ENCODE measurements around the gene SZT2. TPM values are rescaled to one million over a fixed set of nuclear protein-coding genes. Genes with fewer than 3 reads are reported as not detected.

SZT2 gene
- total and polyA plus RNA-seq, 10 of the 15 experiments (the other 5 are each of a cell fraction or from before 2014, with no cell fraction given), result 1.4 to 38.3 (median 12.7) TPM

DNA sequence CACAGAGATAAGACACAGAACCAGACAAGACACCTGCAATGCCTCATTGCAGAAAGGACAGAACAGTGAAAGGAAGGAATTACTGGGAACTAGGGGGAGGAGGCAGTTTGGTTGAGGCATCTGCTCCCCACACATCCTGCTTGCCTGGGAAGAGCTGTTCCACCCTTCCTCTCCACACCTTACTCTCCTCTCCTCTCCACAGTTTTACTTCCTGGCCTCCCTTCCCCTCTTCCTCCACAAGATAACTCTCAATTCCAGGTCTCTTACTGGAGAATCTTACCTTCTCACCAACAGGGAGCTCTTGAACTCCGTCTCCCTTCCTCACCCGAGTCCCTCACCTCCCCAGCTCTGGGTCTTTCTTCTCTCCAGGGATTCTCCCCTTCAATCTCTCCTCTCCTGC, 24.0 kb upstream of the SZT2 start (continued):
- TF ChIP-seq, protein P1, sequence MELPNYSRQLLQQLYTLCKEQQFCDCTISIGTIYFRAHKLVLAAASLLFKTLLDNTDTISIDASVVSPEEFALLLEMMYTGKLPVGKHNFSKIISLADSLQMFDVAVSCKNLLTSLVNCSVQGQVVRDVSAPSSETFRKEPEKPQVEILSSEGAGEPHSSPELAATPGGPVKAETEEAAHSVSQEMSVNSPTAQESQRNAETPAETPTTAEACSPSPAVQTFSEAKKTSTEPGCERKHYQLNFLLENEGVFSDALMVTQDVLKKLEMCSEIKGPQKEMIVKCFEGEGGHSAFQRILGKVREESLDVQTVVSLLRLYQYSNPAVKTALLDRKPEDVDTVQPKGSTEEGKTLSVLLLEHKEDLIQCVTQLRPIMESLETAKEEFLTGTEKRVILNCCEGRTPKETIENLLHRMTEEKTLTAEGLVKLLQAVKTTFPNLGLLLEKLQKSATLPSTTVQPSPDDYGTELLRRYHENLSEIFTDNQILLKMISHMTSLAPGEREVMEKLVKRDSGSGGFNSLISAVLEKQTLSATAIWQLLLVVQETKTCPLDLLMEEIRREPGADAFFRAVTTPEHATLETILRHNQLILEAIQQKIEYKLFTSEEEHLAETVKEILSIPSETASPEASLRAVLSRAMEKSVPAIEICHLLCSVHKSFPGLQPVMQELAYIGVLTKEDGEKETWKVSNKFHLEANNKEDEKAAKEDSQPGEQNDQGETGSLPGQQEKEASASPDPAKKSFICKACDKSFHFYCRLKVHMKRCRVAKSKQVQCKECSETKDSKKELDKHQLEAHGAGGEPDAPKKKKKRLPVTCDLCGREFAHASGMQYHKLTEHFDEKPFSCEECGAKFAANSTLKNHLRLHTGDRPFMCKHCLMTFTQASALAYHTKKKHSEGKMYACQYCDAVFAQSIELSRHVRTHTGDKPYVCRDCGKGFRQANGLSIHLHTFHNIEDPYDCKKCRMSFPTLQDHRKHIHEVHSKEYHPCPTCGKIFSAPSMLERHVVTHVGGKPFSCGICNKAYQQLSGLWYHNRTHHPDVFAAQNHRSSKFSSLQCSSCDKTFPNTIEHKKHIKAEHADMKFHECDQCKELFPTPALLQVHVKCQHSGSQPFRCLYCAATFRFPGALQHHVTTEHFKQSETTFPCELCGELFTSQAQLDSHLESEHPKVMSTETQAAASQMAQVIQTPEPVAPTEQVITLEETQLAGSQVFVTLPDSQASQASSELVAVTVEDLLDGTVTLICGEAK (IDR thresholded peaks at IDR 0.05; ENCODE audit: borderline replicate concordance), result no peak
- TF ChIP-seq POLR2AphosphoS5 (IDR thresholded peaks at IDR 0.05; ENCODE audit: low read length), result no peak

DNA sequence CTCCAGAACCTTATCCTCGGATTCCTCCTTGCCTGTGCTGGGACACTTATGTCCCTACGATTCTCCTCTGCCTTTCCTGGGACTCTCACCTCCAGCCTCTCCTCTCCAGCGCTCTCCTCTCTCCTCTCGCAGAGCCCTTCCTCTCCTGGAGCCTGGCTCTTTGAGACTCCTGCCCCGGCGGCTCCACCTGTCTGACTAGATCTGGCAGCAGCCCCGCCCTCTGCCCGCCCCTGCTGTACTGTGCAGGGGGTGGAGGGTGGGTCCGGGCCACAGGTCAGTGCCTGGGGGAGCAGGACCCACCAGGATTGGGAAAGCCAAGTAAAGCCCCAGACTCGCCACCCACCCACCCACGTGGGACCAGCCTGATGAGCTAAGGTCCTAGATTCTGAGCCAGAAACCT, 23.5 kb upstream of the SZT2 start:
- in situ Hi-C loops (cut with MboI) (no loop called here), intact Hi-C loops (cut with micrococcal nuclease; ENCODE audit: unreplicated experiment) (loop anchor here (5.0 kb wide), 1 partner anchor 69 kb away; no protein-coding TSS in a partner anchor)
- Histone ChIP-seq H4K20me1 (ENCODE audit: control insufficient read depth, insufficient read depth) (no peaks in the 10 kb centered on the region), H3K27ac (ENCODE audit: control insufficient read depth, insufficient read depth) (peak overlapping the region; percentile 95), H3K9me3 (replicated peaks; ENCODE audit: control insufficient read depth, insufficient read depth, low read length) (no peaks in the 10 kb centered on the region), H3K27me3 (replicated peaks in 1 of 2; ENCODE audit: control insufficient read depth in 2 of 2, insufficient read depth in 2 of 2, low read length in 1 of 2) (no peaks in the 10 kb centered on the region), H3K79me2 (ENCODE audit: control insufficient read depth, insufficient read depth, low read length) (peaks cover 43% of the 10 kb centered on the region), H3K4me2 (ENCODE audit: control insufficient read depth, insufficient read depth) (peak overlapping the region; percentile 94), H3K4me1 (ENCODE audit: control insufficient read depth, insufficient read depth, low read length) (peaks cover 8% of the 10 kb centered on the region), H2AFZ (ENCODE audit: control insufficient read depth, low read depth, low read length) (no peak overlapping the region), H3K36me3 (ENCODE audit: control insufficient read depth in 2 of 2, insufficient read depth in 2 of 2, low read length in 1 of 2) (peaks cover 10 to 21% of the 10 kb centered on the region in 2 experiments), H3K9ac (ENCODE audit: control insufficient read depth, insufficient read depth, low read length) (peak overlapping the region; percentile 96), H3K4me3 (peak overlapping the region; percentile 100)
- RAD21 ChIA-PET (ENCODE audit: unreplicated experiment), result interaction anchor here (1.0 to 3.0 kb wide), 3 partner anchors 8 to 127 kb away, joined by 3 to 15 read pairs (median 4); partner anchors contain the start of gene CDC20
- SMC1A ChIA-PET (ENCODE audit: uncharacterized antibody, unreplicated experiment), result interaction anchor here (1.0 to 5.0 kb wide), 2 partner anchors 9 to 127 kb away, joined by 3 to 24 read pairs; no protein-coding TSS in a partner anchor
- 5% methylated on average over 11 of the region's 11 CpGs for WGBS (ENCODE audit: insufficient coverage, insufficient replicate concordance, low lambda C conversion rate, missing lambda C conversion rate)
- FAIRE-seq, result no peak
- CTCF ChIA-PET, result interaction anchor here (0.8 to 1.2 kb wide), 2 partner anchors 13 to 128 kb away, joined by 3 read pairs; no protein-coding TSS in a partner anchor
- peak; percentile 10; the same call in 2 of the 3 replicates for ATAC-seq
- BruUV-seq (replicated peaks), result no TSS peak
- POLR2A ChIA-PET, result interaction anchor here (0.6 to 0.7 kb wide), 2 partner anchors 25 to 949 kb away, joined by 3 to 5 read pairs; no protein-coding TSS in a partner anchor
- 0 out of 2 replicates have a peak, but pooled peaks have one; percentile 16 for TF ChIP-seq NR2F1 (conservative IDR thresholded peaks at IDR 0.05)
- TF ChIP-seq, protein P2, sequence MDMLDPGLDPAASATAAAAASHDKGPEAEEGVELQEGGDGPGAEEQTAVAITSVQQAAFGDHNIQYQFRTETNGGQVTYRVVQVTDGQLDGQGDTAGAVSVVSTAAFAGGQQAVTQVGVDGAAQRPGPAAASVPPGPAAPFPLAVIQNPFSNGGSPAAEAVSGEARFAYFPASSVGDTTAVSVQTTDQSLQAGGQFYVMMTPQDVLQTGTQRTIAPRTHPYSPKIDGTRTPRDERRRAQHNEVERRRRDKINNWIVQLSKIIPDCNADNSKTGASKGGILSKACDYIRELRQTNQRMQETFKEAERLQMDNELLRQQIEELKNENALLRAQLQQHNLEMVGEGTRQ (IDR thresholded peaks at IDR 0.05; ENCODE audit: borderline replicate concordance, low read depth, low read length), result no peak
- TF ChIP-seq ZNF207 (IDR thresholded peaks at IDR 0.05; ENCODE audit: borderline replicate concordance), result no peak
- no peak for TF ChIP-seq ZNF217 (IDR thresholded peaks at IDR 0.05)
- TF ChIP-seq WRNIP1 (IDR thresholded peaks at IDR 0.05; ENCODE audit: borderline replicate concordance, low read depth, low read length), result no peak
- no peak for DNase-seq (ENCODE audit: low read depth, low spot score)

Data from GM12878 (cell line).